HL-60 (cell line): ENCODE measurements around the gene ZNF805.

Experiments
- DNase-seq, 2 experiments: peaks; one replicate each; pipeline ENCODE4 v3.0.0-alpha.2; 2010 to 2020; ENCODE audit warnings: low read depth in 1 of 2, low spot score in 1 of 2
- H3K27ac ChIP-seq: fragments of 250-450 bp; sonication (Bioruptor Pico); replicated peaks from 2 replicates; pipeline ENCODE4 v1.5.1; 2020; ENCODE audit warnings: mild to moderate bottlenecking, moderate library complexity
- H3K27me3 ChIP-seq: fragments of 250-450 bp; sonication (Bioruptor Pico); 2 replicates; pipeline ENCODE4 v1.5.1; 2021; ENCODE audit warnings: mild to moderate bottlenecking, moderate library complexity; ENCODE audit not compliant: insufficient read depth, poor library complexity, severe bottlenecking
- H3K4me3 ChIP-seq: replicated peaks from 2 replicates; pipeline ENCODE4 v1.5.1; 2011; ENCODE audit warnings: mild to moderate bottlenecking, control low read depth, low read length; ENCODE audit not compliant: insufficient read depth
- GABPA ChIP-seq: IDR thresholded peaks from 2 replicates; pipeline ENCODE4 v1.6.1; 2012; ENCODE audit warnings: low read depth
- POLR2AphosphoS5 ChIP-seq: IDR thresholded peaks from 2 replicates; pipeline ENCODE4 v1.6.1; 2012; ENCODE audit warnings: low read depth
- SPI1 ChIP-seq: IDR thresholded peaks from 2 replicates; pipeline ENCODE4 v1.6.1; 2012; ENCODE audit warnings: low read depth, mild to moderate bottlenecking, borderline replicate concordance
- TF ChIP-seq, protein P1 (sequence below): IDR thresholded peaks from 2 replicates; pipeline ENCODE4 v1.6.1; 2012; ENCODE audit warnings: low read depth; ENCODE audit not compliant: insufficient replicate concordance
- TF ChIP-seq, protein P2 (sequence below): IDR thresholded peaks from one replicate; pipeline ENCODE4 v1.5.1; 2011; ENCODE audit warnings: low read length, control low read depth, inconsistent platforms; ENCODE audit not compliant: insufficient read depth

ZNF805 gene

GRCh38 chr19:57262044-57262443 lies 21.6 kb downstream of the ZNF805 start:
- DNase-seq = no peak
- H3K27me3 ChIP-seq = no peaks in the 10 kb centered on the region
- no peak overlapping the region for H3K4me3 ChIP-seq
- TF ChIP-seq, protein P1, sequence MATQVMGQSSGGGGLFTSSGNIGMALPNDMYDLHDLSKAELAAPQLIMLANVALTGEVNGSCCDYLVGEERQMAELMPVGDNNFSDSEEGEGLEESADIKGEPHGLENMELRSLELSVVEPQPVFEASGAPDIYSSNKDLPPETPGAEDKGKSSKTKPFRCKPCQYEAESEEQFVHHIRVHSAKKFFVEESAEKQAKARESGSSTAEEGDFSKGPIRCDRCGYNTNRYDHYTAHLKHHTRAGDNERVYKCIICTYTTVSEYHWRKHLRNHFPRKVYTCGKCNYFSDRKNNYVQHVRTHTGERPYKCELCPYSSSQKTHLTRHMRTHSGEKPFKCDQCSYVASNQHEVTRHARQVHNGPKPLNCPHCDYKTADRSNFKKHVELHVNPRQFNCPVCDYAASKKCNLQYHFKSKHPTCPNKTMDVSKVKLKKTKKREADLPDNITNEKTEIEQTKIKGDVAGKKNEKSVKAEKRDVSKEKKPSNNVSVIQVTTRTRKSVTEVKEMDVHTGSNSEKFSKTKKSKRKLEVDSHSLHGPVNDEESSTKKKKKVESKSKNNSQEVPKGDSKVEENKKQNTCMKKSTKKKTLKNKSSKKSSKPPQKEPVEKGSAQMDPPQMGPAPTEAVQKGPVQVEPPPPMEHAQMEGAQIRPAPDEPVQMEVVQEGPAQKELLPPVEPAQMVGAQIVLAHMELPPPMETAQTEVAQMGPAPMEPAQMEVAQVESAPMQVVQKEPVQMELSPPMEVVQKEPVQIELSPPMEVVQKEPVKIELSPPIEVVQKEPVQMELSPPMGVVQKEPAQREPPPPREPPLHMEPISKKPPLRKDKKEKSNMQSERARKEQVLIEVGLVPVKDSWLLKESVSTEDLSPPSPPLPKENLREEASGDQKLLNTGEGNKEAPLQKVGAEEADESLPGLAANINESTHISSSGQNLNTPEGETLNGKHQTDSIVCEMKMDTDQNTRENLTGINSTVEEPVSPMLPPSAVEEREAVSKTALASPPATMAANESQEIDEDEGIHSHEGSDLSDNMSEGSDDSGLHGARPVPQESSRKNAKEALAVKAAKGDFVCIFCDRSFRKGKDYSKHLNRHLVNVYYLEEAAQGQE = no peak
- H3K27ac ChIP-seq = no peak overlapping the region

GRCh38 chr19:57263244-57263741 lies 22.9 kb downstream of the ZNF805 start:
- Histone ChIP-seq H3K27me3 (no peaks in the 10 kb centered on the region), H3K27ac (no peak overlapping the region), H3K4me3 (no peak overlapping the region)
- no peak for DNase-seq
- TF ChIP-seq GABPA = no peak
- TF ChIP-seq, protein P1 = no peak

DNA sequence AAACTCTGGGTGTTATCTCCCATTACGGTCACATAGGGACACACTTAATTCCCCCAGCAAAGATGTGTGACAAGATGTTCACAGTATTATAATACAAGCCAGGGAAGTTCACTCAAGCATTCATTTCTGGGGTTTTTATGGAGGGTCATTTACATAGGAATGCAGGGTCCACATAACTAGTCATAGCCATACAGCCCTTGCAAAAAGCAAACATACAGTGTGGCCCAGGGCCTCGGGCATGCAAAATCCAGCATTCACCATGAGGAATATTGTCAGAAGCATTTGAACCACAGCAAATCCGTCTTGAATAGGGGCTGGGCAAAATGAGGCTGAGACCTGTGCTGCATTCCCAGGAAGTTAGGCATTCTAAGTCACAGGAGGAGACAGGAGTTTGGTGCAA lies 26.9 kb downstream of the ZNF805 start:
- DNase-seq = no peak
- Histone ChIP-seq H3K27me3 (no peaks in the 10 kb centered on the region), H3K4me3 (no peak overlapping the region), H3K27ac (no peak overlapping the region)
- TF ChIP-seq, protein P2, sequence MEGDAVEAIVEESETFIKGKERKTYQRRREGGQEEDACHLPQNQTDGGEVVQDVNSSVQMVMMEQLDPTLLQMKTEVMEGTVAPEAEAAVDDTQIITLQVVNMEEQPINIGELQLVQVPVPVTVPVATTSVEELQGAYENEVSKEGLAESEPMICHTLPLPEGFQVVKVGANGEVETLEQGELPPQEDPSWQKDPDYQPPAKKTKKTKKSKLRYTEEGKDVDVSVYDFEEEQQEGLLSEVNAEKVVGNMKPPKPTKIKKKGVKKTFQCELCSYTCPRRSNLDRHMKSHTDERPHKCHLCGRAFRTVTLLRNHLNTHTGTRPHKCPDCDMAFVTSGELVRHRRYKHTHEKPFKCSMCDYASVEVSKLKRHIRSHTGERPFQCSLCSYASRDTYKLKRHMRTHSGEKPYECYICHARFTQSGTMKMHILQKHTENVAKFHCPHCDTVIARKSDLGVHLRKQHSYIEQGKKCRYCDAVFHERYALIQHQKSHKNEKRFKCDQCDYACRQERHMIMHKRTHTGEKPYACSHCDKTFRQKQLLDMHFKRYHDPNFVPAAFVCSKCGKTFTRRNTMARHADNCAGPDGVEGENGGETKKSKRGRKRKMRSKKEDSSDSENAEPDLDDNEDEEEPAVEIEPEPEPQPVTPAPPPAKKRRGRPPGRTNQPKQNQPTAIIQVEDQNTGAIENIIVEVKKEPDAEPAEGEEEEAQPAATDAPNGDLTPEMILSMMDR = no peak
- TF ChIP-seq POLR2AphosphoS5 (no peak), SPI1 (no peak), GABPA (no peak)
- TF ChIP-seq, protein P1 = no peak

DNA sequence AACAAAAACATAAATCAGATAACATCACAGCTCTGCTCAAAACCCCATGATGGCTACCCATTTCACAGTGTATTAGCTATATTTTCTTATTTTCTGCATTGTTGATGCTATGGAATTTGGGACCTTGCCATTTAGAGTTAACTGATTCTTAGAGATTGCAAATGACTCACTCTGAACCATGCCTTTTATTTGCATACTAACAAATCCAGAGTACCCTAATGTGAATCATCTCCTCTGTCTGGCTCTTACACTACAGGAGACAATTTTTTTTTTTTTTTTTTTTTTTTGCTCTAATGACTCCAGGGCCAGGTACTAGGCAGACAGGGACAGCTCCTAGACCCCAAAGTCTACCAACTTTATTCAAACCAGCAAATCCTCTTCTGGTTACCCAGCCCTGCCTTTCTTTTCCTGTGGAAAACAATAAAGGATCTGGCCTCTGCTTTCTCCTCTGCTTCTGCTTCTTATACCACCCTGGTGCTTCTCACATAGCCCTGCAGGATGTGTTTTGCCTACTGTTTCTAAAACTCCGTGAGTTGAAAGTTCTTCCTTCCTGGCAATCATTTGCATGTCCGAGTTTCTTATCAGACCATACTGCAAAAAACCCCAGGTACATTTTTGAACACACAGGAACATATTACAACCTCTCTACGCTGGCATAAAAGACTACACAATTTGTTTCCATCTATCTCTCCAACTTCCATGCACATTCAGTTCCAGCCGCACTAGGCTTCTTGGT lies 29.3 kb downstream of the ZNF805 start:
- TF ChIP-seq POLR2AphosphoS5 = no peak
- TF ChIP-seq, protein P1 = no peak
- TF ChIP-seq GABPA = no peak
- no peak for TF ChIP-seq SPI1
- TF ChIP-seq, protein P2 = no peak
- no peak overlapping the region for H3K4me3 ChIP-seq
- no peak overlapping the region for H3K27ac ChIP-seq
- DNase-seq = no peak
- H3K27me3 ChIP-seq = no peaks in the 10 kb centered on the region
